Heart right ventricle (tissue), 16 donors: ENCODE measurements around the gene ZNF750. TPM values are rescaled to one million over a fixed set of nuclear protein-coding genes. Genes with fewer than 3 reads are reported as not detected.

Experiments
- ATAC-seq, 8 donors: fragments of 200-7000 bp; cut with Tn5 transposase; one replicate each; pipeline ENCODE4 v1.9.1; 2020; ENCODE audit warnings: mild to moderate bottlenecking in 8 of 8, moderate library complexity in 8 of 8, moderate number of reproducible peaks in 1 of 8
- DNase-seq, 2 donors: peaks; one replicate each; pipeline ENCODE4 v3.0.0-alpha.2; 2020
- H3K27ac ChIP-seq, 10 donors: fragments of 200-600 bp; sonication (generic) in 2 of 10; one replicate each; pipeline versions ENCODE4 v1.5.0 to v1.8.0; 2020 to 2022; ENCODE audit warnings: mild to moderate bottlenecking in 3 of 10
- H3K27me3 ChIP-seq, 7 donors: fragments of 200-600 bp; one replicate each; pipeline ENCODE4 v1.8.0; 2021 to 2022; ENCODE audit warnings: mild to moderate bottlenecking in 2 of 7
- H3K36me3 ChIP-seq, 9 donors: fragments of 200-600 bp; sonication (generic) in 1 of 9; one replicate each; pipeline versions ENCODE4 v1.5.0 to v1.8.0; 2020 to 2022; ENCODE audit warnings: mild to moderate bottlenecking in 2 of 9
- H3K4me1 ChIP-seq, 9 donors: fragments of 200-600 bp; sonication (generic) in 1 of 9; one replicate each; pipeline versions ENCODE4 v1.5.0 to v1.8.0; 2020 to 2022; ENCODE audit warnings: mild to moderate bottlenecking in 4 of 9
- H3K4me3 ChIP-seq, 10 donors: fragments of 200-600 bp; sonication (generic) in 2 of 10; one replicate each; pipeline versions ENCODE4 v1.5.0 to v1.8.0; 2020 to 2022; ENCODE audit warnings: mild to moderate bottlenecking in 7 of 10, moderate library complexity in 2 of 10
- H3K9me3 ChIP-seq, 11 donors: fragments of 200-600 bp in 10 of 11; sonication (generic) in 2 of 11; one replicate each; pipeline versions ENCODE4 v1.5.0 to v1.8.0; 2013 to 2022; ENCODE audit warnings: mild to moderate bottlenecking in 2 of 11, control low read depth in 1 of 11, moderate library complexity in 1 of 11
- CTCF ChIP-seq, 9 donors: fragments of 200-600 bp; sonication (generic) in 2 of 9; IDR thresholded peaks; one replicate each; pipeline versions ENCODE4 v1.5.0 to v1.8.0; 2021 to 2022; ENCODE audit warnings: antibody characterized with exemption in 9 of 9, mild to moderate bottlenecking in 5 of 9, moderate library complexity in 1 of 9
- WGBS, 2 donors: extraction: QIAGEN DNeasy Blood & Tissue Kit; methylation state at CpG; one replicate each; pipeline ENCODE4 v1.1.7; 2013; ENCODE audit warnings: inconsistent platforms in 1 of 2; 5-methylcytosine and 5-hydroxymethylcytosine counted together
- intact Hi-C, 10 donors: fragments of 100-400 bp; cut with DNase I; formaldehyde crosslinking; loops; one replicate each; pipeline versions ENCODE4 v1.11.1 to v1.14.2; 2022
- polyA plus RNA-seq, 2 donors: library from polyadenylated mRNA; stranded (reverse); fragments of 200-250 nt; gene quantifications; one replicate each; pipeline ENCODE4 v1.2.3, GENCODE V29; 2013
- total RNA-seq, 10 donors: library from RNA; stranded (reverse); fragmentation: NEBNext Ultra II Directional in 3 of 10; extraction: Animal tissue kit (Norgen Biotek cat#: 25700) in 3 of 10; gene quantifications; one replicate each; pipeline versions ENCODE4 v1.2.1 to v1.2.4, GENCODE V29; 2021 to 2023
- donor health status: Arrhythmogenic right ventricular cardiomyopathy.
- donor health status: ischemic (EF 13 %, LVEDD 7.1; RV severe dilation, severe dysfunction).
- donor health status: healthy with polysubstance abuse.
- donor health status: DM: no; HTN: yes; CAD: no.
- donor health status: DM: no; HTN: no; CAD: no.
- donor health status: ischemic (EF 25% LVEDD 6.9; RV normal size, moderate dysfunction).
- donor health status: ischemic (EF 25% LVEDD 5.7; RV mildly dilated, moderate dysfunction).
- donor health status: healthy.
- donor health status: DM: yes; HTN: yes; CAD: no.
- donor health status: Ischemic cardiomyopathy.
- donor health status: ischemic (EF 35%, LVEDD 5.7; RV mildly dilated, moderate dysfunction).
- donor health status: nonischemic (EF 11% LVEDD 7.7; RV severe dilation, severe dysfunction).
- donor health status: DM: yes; HTN: yes; CAD: no.
- donor health status: PGD.
- donor health status: ischemic (EF 29% LVEDD 5.4; RV normal size, mild dysfunction).
- donor health status: nonischemic (EF 23%, LVEDD 6.1; RV moderate dilation, normal function).

The ZNF750 gene
- total and polyA plus RNA-seq, 12 donors, result 0.11 to 0.20 (median 0.15) TPM; not detected in 7

- H3K27ac ChIP-seq, result no peak overlapping the region
- no peak for TF ChIP-seq CTCF (IDR thresholded peaks at IDR 0.05)
- intact Hi-C loops, result loop anchor here in 3 of 10 donors (10.0 kb wide), 3 partner anchors 55 to 265 kb away; partner anchors contain the start of gene ZNF750 (in 1 of the 3)
- WGBS, 2 donors, result 95 to 97% methylated on average over 18 of the region's 18 CpGs
- no peaks in the 10 kb centered on the region for H3K9me3 ChIP-seq
- peaks cover 0 to 28% (median 10%) of the 10 kb centered on the region in 9 donors for H3K4me1 ChIP-seq
- H3K36me3 ChIP-seq, result peaks cover 0 to 7% (median 0%) of the 10 kb centered on the region in 9 donors
- H3K27me3 ChIP-seq, result no peaks in the 10 kb centered on the region
- no peak for ATAC-seq
- no peak for DNase-seq
- no peak overlapping the region for H3K4me3 ChIP-seq
Measured at GRCh38 chr17:82789806-82790205, 50.0 kb downstream of the ZNF750 start.

- H3K9me3 ChIP-seq, result no peaks in the 10 kb centered on the region
- TF ChIP-seq CTCF (IDR thresholded peaks at IDR 0.05), result no peak
- DNase-seq (no peak), ATAC-seq (peak in 1 of 8 donors; percentile 8)
- peaks cover 0 to 21% (median 4%) of the 10 kb centered on the region in 9 donors for H3K4me1 ChIP-seq
- H3K27me3 ChIP-seq, result no peaks in the 10 kb centered on the region
- H3K4me3 ChIP-seq, result no peak overlapping the region
- H3K27ac ChIP-seq, result no peak overlapping the region
- intact Hi-C loops, result loop anchor here in 3 of 10 donors (10.0 kb wide), 3 partner anchors 56 to 266 kb away; partner anchors contain the start of gene ZNF750 (in 1 of the 3)
- H3K36me3 ChIP-seq, result peaks cover 0 to 13% (median 2%) of the 10 kb centered on the region in 9 donors
- WGBS, 2 donors, result 94 to 95% methylated on average over 19 of the region's 19 CpGs
Measured at GRCh38 chr17:82789051-82789592, 50.7 kb downstream of the ZNF750 start.

- Histone ChIP-seq H3K9me3 (no peaks in the 10 kb centered on the region), H3K36me3 (peaks cover 0 to 20% (median 8%) of the 10 kb centered on the region in 9 donors), H3K27me3 (no peaks in the 10 kb centered on the region), H3K4me3 (no peak overlapping the region), H3K27ac (no peak overlapping the region), H3K4me1 (peaks cover 0 to 14% (median 0%) of the 10 kb centered on the region in 9 donors)
- ATAC-seq (peak in 3 of 8 donors; percentile 44 to 52 (median 46)), DNase-seq (no peak)
- WGBS, 2 donors, result 80 to 83% methylated on average over 18 of the region's 18 CpGs
- intact Hi-C loops, result loop anchor here in 3 of 10 donors (10.0 kb wide), 3 partner anchors 56 to 266 kb away; partner anchors contain the start of gene ZNF750 (in 1 of the 3)
- TF ChIP-seq CTCF (IDR thresholded peaks at IDR 0.05), result no peak
Measured at GRCh38 chr17:82788206-82789001, 51.4 kb downstream of the ZNF750 start.

- peak in 5 of 8 donors; percentile 4 to 85 (median 69) for ATAC-seq
Measured at GRCh38 chr17:82787081-82787848, 52.6 kb downstream of the ZNF750 start.

More at GRCh38 chr17:82787081-82787848, 52.6 kb downstream of the ZNF750 start:
- no peaks in the 10 kb centered on the region for H3K27me3 ChIP-seq
- no peak for TF ChIP-seq CTCF (IDR thresholded peaks at IDR 0.05)
- H3K9me3 ChIP-seq, result no peaks in the 10 kb centered on the region
- 85 to 86% methylated on average over 27 of the region's 27 CpGs for WGBS, 2 donors
- no peak overlapping the region for H3K27ac ChIP-seq
- no peak overlapping the region for H3K4me3 ChIP-seq
- no peak for DNase-seq
- intact Hi-C loops, result loop anchor here in 3 of 10 donors (10.0 kb wide), 3 partner anchors 58 to 268 kb away; partner anchors contain the start of gene ZNF750 (in 1 of the 3)
- H3K36me3 ChIP-seq, result peaks cover 0 to 29% (median 10%) of the 10 kb centered on the region in 9 donors
- H3K4me1 ChIP-seq, result peaks cover 0 to 22% (median 2%) of the 10 kb centered on the region in 9 donors
